K562 (cell line): ENCODE data around the gene ZNF629. TPM values are rescaled to one million over a fixed set of nuclear protein-coding genes. Genes with fewer than 3 reads are reported as not detected.
A peak's percentile ranks its signal among the peaks of the same experiment; 100 is the strongest.

Source experiments
- CTCFL ChIP-seq: IDR thresholded peaks from 2 replicates; pipeline ENCODE4 v1.6.1; 2011; ENCODE audit warnings: borderline replicate concordance, low read depth, mild to moderate bottlenecking, moderate library complexity, low read length; ENCODE audit not compliant: insufficient read depth, poor library complexity, severe bottlenecking
- CXXC5 ChIP-seq: fragments of 250-450 bp; sonication (Bioruptor Pico); IDR thresholded peaks from 2 replicates; pipeline ENCODE4 v1.8.0; 2022; ENCODE audit warnings: inconsistent platforms, mild to moderate bottlenecking, moderate library complexity
- EGR1 ChIP-seq: fragments of 450-650 bp; conservative IDR thresholded peaks from 2 replicates; pipeline ENCODE4 v1.6.1; 2017; ENCODE audit warnings: mild to moderate bottlenecking
- HDGF ChIP-seq: fragments of 450-650 bp; IDR thresholded peaks from 2 replicates; pipeline ENCODE4 v1.6.1; 2016
- HMGXB4 ChIP-seq: sonication (generic); formaldehyde crosslinking; IDR thresholded peaks from 2 replicates; pipeline ENCODE4 v1.8.1; 2023; ENCODE audit warnings: mild to moderate bottlenecking, missing genetic modification reagents
- KDM5B ChIP-seq: fragments of 200-600 bp; sonication (generic); IDR thresholded peaks from 2 replicates; pipeline ENCODE4 v1.6.1; 2012; ENCODE audit warnings: low read depth, mild to moderate bottlenecking, moderate library complexity, low read length, control low read depth, inconsistent platforms; ENCODE audit not compliant: insufficient replicate concordance
- LCOR ChIP-seq: sonication (generic); formaldehyde crosslinking; IDR thresholded peaks from 2 replicates; pipeline ENCODE4 v1.8.0; 2022; ENCODE audit warnings: mild to moderate bottlenecking, missing genetic modification reagents
- PHF20 ChIP-seq: fragments of 450-650 bp; IDR thresholded peaks from 2 replicates; pipeline ENCODE4 v1.6.1; 2018; ENCODE audit not compliant: partially characterized antibody
- TGIF2 ChIP-seq: sonication (generic); formaldehyde crosslinking; IDR thresholded peaks from 2 replicates; pipeline ENCODE4 v1.8.1; 2022; ENCODE audit warnings: mild to moderate bottlenecking, missing genetic modification reagents, moderate library complexity
- polyA plus RNA-seq, 8 experiments: library from polyadenylated mRNA; depleted of rRNA in 4 of 8; stranded (reverse) in 5 of 8; unstranded in 3 of 8; fragments of >200 nt; fragmentation: Nextera tagmentation in 2 of 8; fragmentation: Illumina TruSeq in 1 of 8; extraction: Ambion mirVana in 2 of 8; extraction: Trizol in 1 of 8; gene quantifications; 2 replicates each; pipeline versions ENCODE4 v1.2.1 to v1.2.3, GENCODE V29; 2011 to 2014; ENCODE audit warnings: inconsistent platforms in 1 of 8, missing spikeins in 1 of 8
- total RNA-seq, 7 experiments: library from RNA; depleted of rRNA in 6 of 7; stranded (reverse); fragments of >200 nt in 6 of 7; fragmentation: Illumina TruSeq in 2 of 7; extraction: Trizol in 2 of 7; gene quantifications; 2 replicates each; pipeline versions ENCODE4 v1.2.1 to v1.2.3, GENCODE V29; 2011 to 2021; ENCODE audit warnings: low replicate concordance in 1 of 7
- TF ChIP-seq, protein P1 (sequence below): sonication (generic); formaldehyde crosslinking; IDR thresholded peaks from 2 replicates; pipeline ENCODE4 v1.8.0; 2022; ENCODE audit warnings: missing genetic modification reagents, mild to moderate bottlenecking, moderate library complexity, borderline replicate concordance

Gene ZNF629
- total and polyA plus RNA-seq, 9 of the 15 experiments (the other 6 are each of a cell fraction or from before 2014, with no cell fraction given): 0.44 to 18.8 (median 7.4) TPM

DNA sequence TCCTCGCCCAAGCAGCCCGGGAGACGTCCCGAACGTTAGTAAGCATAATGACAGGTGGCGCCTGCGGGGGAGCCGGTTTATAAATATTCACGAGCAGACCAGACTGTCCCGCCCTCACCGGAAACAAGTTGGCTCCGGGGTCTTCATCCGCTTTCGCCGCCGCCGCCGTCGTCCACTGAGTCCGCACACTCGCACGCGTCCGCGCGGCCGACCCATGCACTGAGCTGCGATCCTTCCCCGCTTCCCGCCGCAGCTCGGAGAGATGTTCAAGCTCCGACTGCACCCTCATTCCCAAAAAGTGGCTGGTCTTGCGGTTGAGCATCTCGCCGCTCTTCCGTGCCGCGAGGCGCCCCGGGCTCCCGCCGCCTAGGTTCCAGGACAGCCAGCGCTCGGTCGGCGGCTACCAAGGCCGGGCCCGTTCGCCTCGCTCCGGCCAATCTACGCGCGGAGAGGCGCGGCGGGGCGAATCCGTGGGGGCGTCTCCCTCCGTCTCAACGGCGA, 25.5 kb downstream of the ZNF629 start (continued):
- TF ChIP-seq TGIF2 (CRISPR knock-in tag) (no peak), CXXC5 (CRISPR knock-in tag) (peak; percentile 52), KDM5B (no peak), PHF20 (peak; percentile 46), CTCFL (no peak), HDGF (no peak), HMGXB4 (CRISPR knock-in tag) (0 out of 2 replicates have a peak, but pooled peaks have one; percentile 79), EGR1 (peak; percentile 57), LCOR (CRISPR knock-in tag) (peak; percentile 74; the same call in 1 of the 2 replicates)
- TF ChIP-seq, protein P1, sequence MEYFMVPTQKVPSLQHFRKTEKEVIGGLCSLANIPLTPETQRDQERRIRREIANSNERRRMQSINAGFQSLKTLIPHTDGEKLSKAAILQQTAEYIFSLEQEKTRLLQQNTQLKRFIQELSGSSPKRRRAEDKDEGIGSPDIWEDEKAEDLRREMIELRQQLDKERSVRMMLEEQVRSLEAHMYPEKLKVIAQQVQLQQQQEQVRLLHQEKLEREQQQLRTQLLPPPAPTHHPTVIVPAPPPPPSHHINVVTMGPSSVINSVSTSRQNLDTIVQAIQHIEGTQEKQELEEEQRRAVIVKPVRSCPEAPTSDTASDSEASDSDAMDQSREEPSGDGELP (CRISPR knock-in tag): no peak; the same call in 1 of the 2 replicates
- TF ChIP-seq, all 486 proteins: peak for 32
